HepG2 (cell line): ENCODE results near the gene CRYZL1. TPM values are rescaled to one million over a fixed set of nuclear protein-coding genes. Genes with fewer than 3 reads are reported as not detected.

Experiments
- CBX5 ChIP-seq: sonication (generic); formaldehyde crosslinking; IDR thresholded peaks from 2 replicates; pipeline ENCODE4 v1.4.0; 2020; ENCODE audit warnings: missing genetic modification reagents, borderline replicate concordance
- CHD2 ChIP-seq: IDR thresholded peaks from 2 replicates; pipeline ENCODE4 v1.6.1; 2011; ENCODE audit warnings: low read depth, low read length, improper control_type of control experiment
- ELF1 ChIP-seq: sonication (generic); formaldehyde crosslinking; IDR thresholded peaks from 2 replicates; pipeline ENCODE4 v1.4.0; 2020; ENCODE audit warnings: missing genetic modification reagents
- GTF3A ChIP-seq: sonication (generic); formaldehyde crosslinking; conservative IDR thresholded peaks from 2 replicates; pipeline ENCODE4 v1.4.0; 2020; ENCODE audit warnings: mild to moderate bottlenecking, missing genetic modification reagents
- JUN ChIP-seq: sonication (generic); formaldehyde crosslinking; IDR thresholded peaks from 2 replicates; pipeline ENCODE4 v1.4.0; 2020; ENCODE audit warnings: mild to moderate bottlenecking, missing genetic modification reagents
- MZF1 ChIP-seq: sonication (generic); formaldehyde crosslinking; IDR thresholded peaks from 2 replicates; pipeline ENCODE4 v1.8.1; 2023; ENCODE audit warnings: mild to moderate bottlenecking, missing genetic modification reagents, borderline replicate concordance
- NR2F1 ChIP-seq, 2 experiments: fragments of 450-650 bp in 1 of 2; formaldehyde crosslinking in 1 of 2; IDR thresholded peaks; 2 replicates each; pipeline versions ENCODE4 v1.5.0 to v1.6.1; 2016 to 2020; ENCODE audit warnings: mild to moderate bottlenecking in 1 of 2, missing compliant biosample characterization in 1 of 2, missing genetic modification reagents in 1 of 2, moderate library complexity in 1 of 2
- SMARCE1 ChIP-seq: fragments of 450-650 bp; IDR thresholded peaks from 2 replicates; pipeline ENCODE4 v1.6.1; 2017; ENCODE audit warnings: borderline replicate concordance
- THAP9 ChIP-seq: sonication (generic); formaldehyde crosslinking; IDR thresholded peaks from 2 replicates; pipeline ENCODE4; 2020; ENCODE audit warnings: missing genetic modification reagents, mild to moderate bottlenecking, borderline replicate concordance
- ZC3H4 ChIP-seq: sonication (generic); formaldehyde crosslinking; IDR thresholded peaks from 2 replicates; pipeline ENCODE4 v1.4.0; 2020; ENCODE audit warnings: missing genetic modification reagents, borderline replicate concordance
- ZNF264 ChIP-seq: sonication (generic); formaldehyde crosslinking; IDR thresholded peaks from 2 replicates; pipeline ENCODE4 v1.4.0; 2020; ENCODE audit warnings: missing genetic modification reagents
- ZNF331 ChIP-seq: sonication (generic); formaldehyde crosslinking; IDR thresholded peaks from 2 replicates; pipeline ENCODE4 v1.4.0; 2020; ENCODE audit warnings: missing genetic modification reagents
- ZNF354B ChIP-seq: sonication (generic); formaldehyde crosslinking; IDR thresholded peaks from 2 replicates; pipeline ENCODE4 v1.8.0; 2022; ENCODE audit warnings: mild to moderate bottlenecking, missing genetic modification reagents
- ZNF607 ChIP-seq: sonication (generic); formaldehyde crosslinking; IDR thresholded peaks from 2 replicates; pipeline ENCODE4 v1.5.1; 2020; ENCODE audit warnings: missing genetic modification reagents, mild to moderate bottlenecking, borderline replicate concordance
- ZNF615 ChIP-seq: sonication (generic); formaldehyde crosslinking; IDR thresholded peaks from 2 replicates; pipeline ENCODE4 v1.5.0; 2020; ENCODE audit warnings: mild to moderate bottlenecking, missing genetic modification reagents, borderline replicate concordance
- ZNF629 ChIP-seq: sonication (generic); formaldehyde crosslinking; conservative IDR thresholded peaks from 2 replicates; pipeline ENCODE4 v1.5.0; 2020; ENCODE audit warnings: missing genetic modification reagents
- ZNF646 ChIP-seq: sonication (generic); formaldehyde crosslinking; IDR thresholded peaks from 2 replicates; pipeline ENCODE4 v1.9.0; 2021; ENCODE audit warnings: mild to moderate bottlenecking, missing genetic modification reagents
- ZNF660 ChIP-seq: sonication (generic); formaldehyde crosslinking; IDR thresholded peaks from 2 replicates; pipeline ENCODE4 v1.5.1; 2020; ENCODE audit warnings: mild to moderate bottlenecking, low read depth, missing genetic modification reagents, borderline replicate concordance
- ZNF670 ChIP-seq: sonication (generic); formaldehyde crosslinking; IDR thresholded peaks from 2 replicates; pipeline ENCODE4 v1.8.0; 2022; ENCODE audit warnings: mild to moderate bottlenecking, missing genetic modification reagents, borderline replicate concordance
- ZNF740 ChIP-seq: sonication (generic); formaldehyde crosslinking; IDR thresholded peaks from 2 replicates; pipeline ENCODE4 v1.4.0; 2020; ENCODE audit warnings: missing genetic modification reagents
- ZSCAN31 ChIP-seq: sonication (generic); formaldehyde crosslinking; IDR thresholded peaks from 2 replicates; pipeline ENCODE4 v1.5.0; 2020; ENCODE audit warnings: low read depth, mild to moderate bottlenecking, missing genetic modification reagents
- polyA plus RNA-seq, 8 experiments: library from polyadenylated mRNA; depleted of rRNA in 3 of 8; stranded (reverse) in 7 of 8; unstranded in 1 of 8; fragments of >200 nt; fragmentation: Illumina TruSeq in 4 of 8; extraction: Trizol in 4 of 8; gene quantifications; 2 replicates each; pipeline versions ENCODE4 v1.2.1 to v1.2.3, GENCODE V29; 2011 to 2016; ENCODE audit warnings: low read depth in 4 of 8, missing spikeins in 1 of 8, mixed read lengths in 1 of 8; ENCODE audit not compliant: insufficient read depth in 1 of 8
- total RNA-seq, 5 experiments: library from RNA; depleted of rRNA; stranded (reverse); fragments of >200 nt; fragmentation: Illumina TruSeq; extraction: Trizol; gene quantifications; 2 replicates each; pipeline ENCODE4 v1.2.3, GENCODE V29; 2016; ENCODE audit warnings: low read depth in 1 of 5

CRYZL1 gene
- total and polyA plus RNA-seq, 2 of the 13 experiments (the other 11 are each of a cell fraction or from before 2014, with no cell fraction given) = 20.3 to 27.7 TPM

- TF ChIP-seq ZNF607 (no peak), NR2F1 (CRISPR knock-in tag; IDR thresholded peaks at IDR 0.05) (no peak), ZNF615 (CRISPR knock-in tag) (no peak), ZNF740 (CRISPR knock-in tag) (no peak), ZC3H4 (CRISPR knock-in tag) (no peak), ZNF331 (CRISPR knock-in tag) (no peak), ZNF670 (CRISPR knock-in tag) (no peak), CBX5 (no peak), JUN (CRISPR knock-in tag) (no peak), MZF1 (no peak), ZNF660 (CRISPR knock-in tag) (no peak), THAP9 (CRISPR knock-in tag) (no peak), ZNF646 (no peak), CHD2 (no peak), ELF1 (CRISPR knock-in tag) (no peak), ZNF629 (CRISPR knock-in tag) (no peak), SMARCE1 (no peak), GTF3A (CRISPR knock-in tag) (no peak), ZNF354B (no peak), ZNF264 (CRISPR knock-in tag) (no peak), ZSCAN31 (CRISPR knock-in tag) (no peak)
Observed at GRCh38 chr21:33642027-33642895, 720 bp upstream of the CRYZL1 start, which contains the start of gene ITSN1 (continued).
